Upper lobe of right lung (tissue), 1 donor: ENCODE measurements around the gene GLRX2. TPM values are rescaled to one million over a fixed set of nuclear protein-coding genes. Genes with fewer than 3 reads are reported as not detected.

ENCODE experiments used
- ATAC-seq: fragments of 200-7000 bp; cut with Tn5 transposase; one replicate; pipeline ENCODE4 v1.9.1; 2020; ENCODE audit warnings: mild to moderate bottlenecking, moderate library complexity
- DNase-seq: peaks from one replicate; pipeline ENCODE4 v3.0.0-alpha.2; 2020
- H3K27ac ChIP-seq: fragments of 200-600 bp; one replicate; pipeline ENCODE4 v1.8.0; 2022
- H3K27me3 ChIP-seq: fragments of 200-600 bp; one replicate; pipeline ENCODE4 v1.8.0; 2022; ENCODE audit warnings: mild to moderate bottlenecking
- H3K36me3 ChIP-seq: fragments of 200-600 bp; one replicate; pipeline ENCODE4 v1.8.0; 2022
- H3K4me1 ChIP-seq: fragments of 200-600 bp; one replicate; pipeline ENCODE4 v1.8.0; 2022
- H3K4me3 ChIP-seq: fragments of 200-600 bp; one replicate; pipeline ENCODE4 v1.8.0; 2022; ENCODE audit warnings: mild to moderate bottlenecking
- H3K9me3 ChIP-seq: fragments of 200-600 bp; one replicate; pipeline ENCODE4 v1.8.0; 2022
- intact Hi-C: fragments of 100-400 bp; cut with DNase I; formaldehyde crosslinking; loops from one replicate; pipeline ENCODE4 v1.11.0; 2022
- total RNA-seq: library from RNA; stranded (reverse); fragmentation: NEBNext Ultra II Directional; extraction: Animal tissue kit (Norgen Biotek cat#: 25700); gene quantifications from one replicate; pipeline ENCODE4 v1.2.1, GENCODE V29; 2021
- TF ChIP-seq, protein P1 (sequence below): fragments of 200-600 bp; IDR thresholded peaks from one replicate; pipeline ENCODE4 v1.8.0; 2022; ENCODE audit warnings: antibody characterized with exemption
- donor health status: DM: no; HTN: yes; CAD: no; lungs with severe emphysema.

Gene GLRX2
- total RNA-seq, 1 donor from 2014 or later: 19.0 TPM

DNA sequence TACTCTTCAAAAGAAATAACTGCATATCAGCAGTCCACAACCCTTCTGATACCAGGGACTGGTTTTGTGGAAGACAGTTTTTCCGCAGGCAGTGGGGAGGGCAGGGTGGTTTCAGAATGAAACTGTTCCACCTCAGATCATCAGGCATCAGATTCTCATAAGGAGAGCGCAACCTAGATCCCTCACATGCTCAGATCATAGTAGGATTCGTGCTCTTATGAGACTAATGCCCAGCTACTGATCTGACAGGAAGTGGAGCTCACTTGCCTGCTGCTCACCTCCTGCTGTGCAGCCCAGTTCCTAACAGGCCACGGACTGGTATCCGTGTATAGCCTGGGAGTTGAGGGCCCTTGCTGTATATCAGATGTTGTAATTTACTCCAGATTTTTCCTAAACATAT is 34.3 kb downstream of the GLRX2 start:
- no peaks in the 10 kb centered on the region for H3K9me3 ChIP-seq
- no peaks in the 10 kb centered on the region for H3K27me3 ChIP-seq
- TF ChIP-seq, protein P1, sequence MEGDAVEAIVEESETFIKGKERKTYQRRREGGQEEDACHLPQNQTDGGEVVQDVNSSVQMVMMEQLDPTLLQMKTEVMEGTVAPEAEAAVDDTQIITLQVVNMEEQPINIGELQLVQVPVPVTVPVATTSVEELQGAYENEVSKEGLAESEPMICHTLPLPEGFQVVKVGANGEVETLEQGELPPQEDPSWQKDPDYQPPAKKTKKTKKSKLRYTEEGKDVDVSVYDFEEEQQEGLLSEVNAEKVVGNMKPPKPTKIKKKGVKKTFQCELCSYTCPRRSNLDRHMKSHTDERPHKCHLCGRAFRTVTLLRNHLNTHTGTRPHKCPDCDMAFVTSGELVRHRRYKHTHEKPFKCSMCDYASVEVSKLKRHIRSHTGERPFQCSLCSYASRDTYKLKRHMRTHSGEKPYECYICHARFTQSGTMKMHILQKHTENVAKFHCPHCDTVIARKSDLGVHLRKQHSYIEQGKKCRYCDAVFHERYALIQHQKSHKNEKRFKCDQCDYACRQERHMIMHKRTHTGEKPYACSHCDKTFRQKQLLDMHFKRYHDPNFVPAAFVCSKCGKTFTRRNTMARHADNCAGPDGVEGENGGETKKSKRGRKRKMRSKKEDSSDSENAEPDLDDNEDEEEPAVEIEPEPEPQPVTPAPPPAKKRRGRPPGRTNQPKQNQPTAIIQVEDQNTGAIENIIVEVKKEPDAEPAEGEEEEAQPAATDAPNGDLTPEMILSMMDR: no peak
- H3K4me1 ChIP-seq: no peaks in the 10 kb centered on the region
- DNase-seq: no peak
- H3K27ac ChIP-seq: no peak overlapping the region
- H3K4me3 ChIP-seq: no peak overlapping the region
- intact Hi-C loops: no loop called here
- no peak for ATAC-seq
- H3K36me3 ChIP-seq: peaks cover 6% of the 10 kb centered on the region

DNA sequence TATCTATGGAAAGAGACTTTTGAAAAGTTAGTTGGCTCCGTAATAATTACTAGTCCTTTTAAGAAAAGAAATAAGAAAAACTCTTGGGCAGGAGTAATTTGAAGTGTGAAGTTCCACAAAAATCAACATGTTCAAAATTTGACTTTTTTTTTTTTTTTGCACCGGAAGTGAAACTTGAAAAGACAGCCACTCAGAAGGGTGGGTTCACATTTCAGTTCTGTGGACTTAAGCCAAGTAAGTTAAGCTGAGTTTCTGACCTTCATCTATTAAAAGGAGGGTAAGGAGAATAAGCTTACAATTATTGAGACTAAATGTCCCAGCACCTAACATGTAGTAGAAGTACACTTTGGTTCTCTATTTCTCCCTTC is 34.8 kb downstream of the GLRX2 start:
- Histone ChIP-seq H3K9me3 (no peaks in the 10 kb centered on the region), H3K4me1 (no peaks in the 10 kb centered on the region), H3K27ac (no peak overlapping the region), H3K36me3 (peaks cover 6% of the 10 kb centered on the region), H3K27me3 (no peaks in the 10 kb centered on the region), H3K4me3 (no peak overlapping the region)
- no peak for ATAC-seq
- DNase-seq: no peak
- TF ChIP-seq, protein P1: no peak
- intact Hi-C loops: no loop called here

DNA sequence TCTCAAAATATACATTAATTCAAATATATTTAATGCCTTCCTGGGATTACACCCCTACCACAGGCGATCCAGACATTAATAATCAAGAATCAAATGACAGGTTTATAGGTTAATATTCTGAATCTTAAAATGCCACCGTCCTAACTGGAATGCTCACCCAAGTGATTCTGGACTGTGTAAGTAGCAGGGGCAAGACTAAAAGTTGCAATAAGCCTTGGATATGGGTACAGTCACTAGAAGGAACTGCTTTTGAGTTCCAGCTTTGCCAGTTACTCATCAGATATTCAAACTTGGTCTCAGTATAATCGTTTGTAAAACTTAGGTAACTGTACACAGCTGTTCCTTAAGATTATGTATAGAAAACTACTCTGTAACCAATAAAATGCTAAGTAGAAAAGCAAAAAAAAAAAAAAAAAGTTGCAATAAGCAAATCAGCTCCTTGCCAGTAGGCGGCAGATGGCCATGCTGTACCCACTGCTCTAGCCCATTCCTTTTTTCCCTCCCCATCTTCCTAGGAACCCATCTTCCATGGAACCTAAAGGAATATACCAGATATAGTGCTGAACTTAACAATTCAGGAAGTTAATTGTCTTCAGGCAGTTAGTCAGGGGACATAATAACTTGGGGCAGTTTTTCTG is 35.3 kb downstream of the GLRX2 start:
- ATAC-seq: no peak
- H3K9me3 ChIP-seq: no peaks in the 10 kb centered on the region
- intact Hi-C loops: no loop called here
- H3K4me3 ChIP-seq: no peak overlapping the region
- TF ChIP-seq, protein P1: no peak
- no peaks in the 10 kb centered on the region for H3K4me1 ChIP-seq
- peaks cover 6% of the 10 kb centered on the region for H3K36me3 ChIP-seq
- no peak overlapping the region for H3K27ac ChIP-seq
- DNase-seq: no peak
- H3K27me3 ChIP-seq: no peaks in the 10 kb centered on the region

DNA sequence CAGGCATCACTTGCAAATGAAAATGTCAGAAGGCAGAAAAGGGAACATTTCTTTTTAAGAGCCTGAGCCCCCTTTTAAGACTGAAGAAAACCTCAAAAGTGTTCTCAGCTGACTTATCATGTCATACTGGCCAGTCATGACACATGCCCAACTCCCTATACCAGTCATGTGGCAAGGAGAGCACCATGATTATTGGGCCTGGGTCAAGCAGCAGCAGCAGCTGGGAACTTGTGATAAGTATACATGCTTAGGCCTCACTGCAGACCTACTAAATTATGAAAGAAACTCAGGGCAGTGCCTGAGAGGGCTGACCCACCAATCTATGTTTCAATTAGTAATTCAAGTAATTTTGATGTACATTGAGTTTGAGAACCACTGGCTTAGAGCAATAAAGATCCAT is 37.2 kb downstream of the GLRX2 start:
- intact Hi-C loops: no loop called here
- Histone ChIP-seq H3K27me3 (no peaks in the 10 kb centered on the region), H3K36me3 (peaks cover 6% of the 10 kb centered on the region), H3K4me3 (no peak overlapping the region), H3K4me1 (no peaks in the 10 kb centered on the region), H3K9me3 (no peaks in the 10 kb centered on the region), H3K27ac (no peak overlapping the region)
- TF ChIP-seq, protein P1: no peak
- DNase-seq (no peak), ATAC-seq (no peak)

DNA sequence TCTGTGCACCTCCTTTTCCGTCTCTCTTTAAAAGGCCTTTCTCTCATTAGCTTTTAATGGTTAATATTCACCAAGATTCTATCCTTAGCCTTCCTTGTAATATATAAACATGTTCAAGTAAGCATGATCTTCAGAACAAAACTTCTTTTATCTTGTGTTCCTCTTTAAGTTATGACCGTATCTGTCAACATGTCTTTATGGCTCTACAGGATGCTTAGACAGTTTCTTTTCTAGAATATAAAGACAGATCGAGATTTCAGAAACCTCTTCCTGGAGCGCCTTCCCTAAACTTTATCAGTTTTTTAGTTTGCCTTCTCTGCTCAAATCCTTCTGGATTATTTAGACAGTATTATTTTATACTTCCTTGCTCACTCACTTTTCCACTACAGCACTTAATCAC is 38.6 kb downstream of the GLRX2 start:
- TF ChIP-seq, protein P1: no peak
- no peaks in the 10 kb centered on the region for H3K9me3 ChIP-seq
- intact Hi-C loops: no loop called here
- DNase-seq: no peak
- no peak overlapping the region for H3K27ac ChIP-seq
- H3K27me3 ChIP-seq: no peaks in the 10 kb centered on the region
- H3K36me3 ChIP-seq: peaks cover 6% of the 10 kb centered on the region
- H3K4me3 ChIP-seq: no peak overlapping the region
- ATAC-seq: no peak
- H3K4me1 ChIP-seq: peaks cover 1% of the 10 kb centered on the region

DNA sequence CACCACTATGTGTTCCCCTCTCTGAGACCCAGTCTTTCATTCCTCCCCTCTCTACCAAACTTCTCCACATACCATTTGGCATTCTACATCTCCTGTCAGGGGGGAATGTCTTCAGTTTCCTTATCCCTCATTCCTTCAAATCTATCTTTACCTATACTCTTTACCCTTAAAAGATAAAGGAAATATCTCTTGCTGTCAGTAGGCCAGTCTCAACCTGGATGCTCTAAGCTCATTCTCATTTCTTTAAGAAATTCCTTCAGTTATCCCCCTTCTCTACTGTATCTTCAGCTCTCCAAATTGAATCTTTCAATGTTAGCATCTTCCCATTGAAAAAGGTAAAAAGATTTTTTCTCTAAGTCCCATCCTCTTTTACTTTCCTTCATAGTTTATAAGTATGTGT is 39.3 kb downstream of the GLRX2 start:
- intact Hi-C loops: no loop called here
- TF ChIP-seq, protein P1: no peak
- Histone ChIP-seq H3K9me3 (no peaks in the 10 kb centered on the region), H3K27me3 (no peaks in the 10 kb centered on the region), H3K4me1 (peaks cover 8% of the 10 kb centered on the region), H3K4me3 (no peak overlapping the region), H3K27ac (no peak overlapping the region), H3K36me3 (peaks cover 6% of the 10 kb centered on the region)
- ATAC-seq (no peak), DNase-seq (no peak)
